CD4-positive, alpha-beta T cell treated with Interleukin-2 at 100 ng/mL for 4 hours (primary cell): ENCODE measurements around the gene DRAP1.

Experiments
- DNase-seq: peaks from one replicate; pipeline ENCODE4 v3.0.0-alpha.2; 2020; ENCODE audit warnings: low spot score

The DRAP1 gene, protein sequence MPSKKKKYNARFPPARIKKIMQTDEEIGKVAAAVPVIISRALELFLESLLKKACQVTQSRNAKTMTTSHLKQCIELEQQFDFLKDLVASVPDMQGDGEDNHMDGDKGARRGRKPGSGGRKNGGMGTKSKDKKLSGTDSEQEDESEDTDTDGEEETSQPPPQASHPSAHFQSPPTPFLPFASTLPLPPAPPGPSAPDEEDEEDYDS

DNA sequence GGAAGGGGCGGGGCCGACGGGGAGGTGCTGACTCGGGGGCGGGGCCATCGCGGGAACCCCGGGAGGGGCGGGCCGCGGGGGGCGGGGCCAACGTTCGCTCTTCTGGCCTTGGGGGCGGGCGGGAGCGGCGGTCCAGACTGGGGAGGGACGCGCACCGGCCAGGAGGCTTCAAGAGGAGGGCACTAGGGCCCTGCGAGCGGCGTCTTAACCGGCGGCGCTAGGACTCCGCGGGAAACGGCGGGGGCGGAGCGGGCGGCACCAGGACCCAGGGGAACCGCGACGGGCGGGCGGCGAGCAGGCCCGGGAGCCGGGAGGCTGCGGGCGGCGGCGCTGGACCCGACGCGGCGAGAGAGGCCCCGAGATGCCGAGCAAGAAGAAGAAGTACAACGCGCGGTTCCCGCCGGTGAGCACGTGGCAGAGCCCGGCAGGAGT is at the start of gene DRAP1:
TSS of gene DRAP1 (plus strand) at position 286 of the 432 bp plus-strand sequence. CDS start at position 362, 76 bp downstream.
- peak; percentile 98 for DNase-seq

DNA sequence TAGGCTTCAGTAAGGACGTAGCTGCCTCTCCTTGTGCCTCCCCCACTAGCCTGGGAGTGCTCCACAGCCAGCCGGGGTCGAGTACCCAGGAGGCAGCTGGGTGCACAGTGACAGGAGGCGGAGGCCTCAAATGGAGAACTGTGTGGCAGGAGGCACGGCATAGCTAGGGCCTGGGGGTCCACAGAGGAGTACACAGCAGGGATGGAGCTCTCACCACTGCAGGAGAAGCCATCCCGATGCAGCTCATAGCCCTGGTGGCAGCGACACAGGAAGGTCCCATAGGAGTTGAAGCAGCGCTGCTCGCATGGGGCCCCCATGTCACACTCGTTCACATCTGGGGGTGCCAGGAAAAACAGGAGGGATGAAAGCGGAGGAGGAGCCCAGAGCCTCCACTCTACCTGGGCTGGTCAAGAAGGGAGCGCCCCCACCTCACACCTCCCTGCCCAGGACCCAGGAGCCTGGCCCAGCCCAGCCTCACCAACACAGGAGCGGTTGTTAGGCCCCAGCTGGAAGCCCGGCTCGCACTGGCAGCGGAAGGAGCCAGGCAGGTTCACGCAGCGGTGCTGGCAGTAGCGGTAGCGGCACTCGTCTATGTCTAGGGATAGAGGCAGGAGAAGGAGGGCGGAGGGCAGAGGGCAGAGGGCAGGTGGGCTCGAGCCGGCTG is 49.5 kb upstream of the DRAP1 start:
- no peak for DNase-seq

DNA sequence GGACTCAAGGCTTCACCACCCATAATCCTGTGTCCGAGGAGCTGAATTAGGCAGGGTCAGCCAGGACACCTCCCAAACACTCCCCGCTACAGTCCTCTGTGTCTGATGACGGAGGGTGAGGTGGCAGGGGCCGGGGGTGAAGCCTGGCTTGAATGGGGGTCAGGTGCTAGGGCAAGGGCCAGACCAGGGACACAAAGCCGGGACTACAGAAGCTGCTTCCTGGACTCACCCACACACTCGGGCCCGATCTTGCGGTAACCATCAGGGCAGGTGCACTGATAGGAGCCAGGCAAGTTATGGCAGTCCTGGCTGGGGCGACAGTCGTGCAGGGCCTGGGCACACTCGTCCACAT is 48.9 kb upstream of the DRAP1 start:
- no peak for DNase-seq

DNA sequence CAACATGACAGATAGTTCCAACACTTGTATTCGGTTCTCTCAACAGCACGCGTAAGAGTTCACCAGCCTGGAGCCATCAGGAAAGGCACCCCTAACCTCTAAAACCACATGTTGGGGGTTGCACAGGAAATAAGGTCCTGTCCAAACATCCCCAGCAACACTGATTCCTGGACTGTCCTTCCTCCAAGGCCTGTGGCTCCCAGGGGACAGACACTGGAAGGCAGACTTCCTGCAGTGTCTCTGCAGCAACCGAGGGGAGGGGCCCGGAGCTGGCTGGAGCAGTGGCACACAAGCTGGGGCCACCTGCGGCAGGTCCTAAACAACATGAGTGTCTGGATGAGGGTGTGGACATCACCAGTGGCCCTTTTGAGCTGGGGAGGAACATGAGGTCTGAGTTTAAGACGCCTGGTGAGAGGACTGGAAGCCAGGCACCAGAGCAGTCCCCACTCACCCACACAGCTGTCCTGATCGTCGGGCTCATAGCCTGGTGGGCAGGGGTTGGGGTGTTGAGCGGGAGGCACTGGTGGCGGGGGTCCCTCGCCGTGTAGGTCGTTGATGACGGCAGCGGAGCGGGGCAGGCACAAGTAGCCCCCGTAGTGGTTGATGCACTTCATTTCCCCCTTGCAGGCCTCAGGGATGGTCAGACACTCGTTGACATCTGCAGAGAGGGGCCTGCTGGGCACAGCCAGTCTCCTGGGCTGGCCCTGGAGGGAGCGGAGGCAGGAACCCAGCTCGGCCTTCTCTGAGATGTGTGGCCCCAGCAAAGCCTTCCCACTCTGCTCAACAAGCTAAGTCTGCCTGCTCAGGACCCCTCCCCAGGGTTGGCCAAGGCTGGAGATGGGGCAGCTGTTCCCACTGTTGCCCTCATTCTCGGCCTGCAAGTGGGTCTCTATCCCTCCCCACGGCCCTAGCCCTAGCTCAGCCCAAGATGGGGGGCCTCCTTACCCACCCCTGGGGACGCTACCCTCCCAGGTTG is 48.2 kb upstream of the DRAP1 start:
- DNase-seq: no peak

DNA sequence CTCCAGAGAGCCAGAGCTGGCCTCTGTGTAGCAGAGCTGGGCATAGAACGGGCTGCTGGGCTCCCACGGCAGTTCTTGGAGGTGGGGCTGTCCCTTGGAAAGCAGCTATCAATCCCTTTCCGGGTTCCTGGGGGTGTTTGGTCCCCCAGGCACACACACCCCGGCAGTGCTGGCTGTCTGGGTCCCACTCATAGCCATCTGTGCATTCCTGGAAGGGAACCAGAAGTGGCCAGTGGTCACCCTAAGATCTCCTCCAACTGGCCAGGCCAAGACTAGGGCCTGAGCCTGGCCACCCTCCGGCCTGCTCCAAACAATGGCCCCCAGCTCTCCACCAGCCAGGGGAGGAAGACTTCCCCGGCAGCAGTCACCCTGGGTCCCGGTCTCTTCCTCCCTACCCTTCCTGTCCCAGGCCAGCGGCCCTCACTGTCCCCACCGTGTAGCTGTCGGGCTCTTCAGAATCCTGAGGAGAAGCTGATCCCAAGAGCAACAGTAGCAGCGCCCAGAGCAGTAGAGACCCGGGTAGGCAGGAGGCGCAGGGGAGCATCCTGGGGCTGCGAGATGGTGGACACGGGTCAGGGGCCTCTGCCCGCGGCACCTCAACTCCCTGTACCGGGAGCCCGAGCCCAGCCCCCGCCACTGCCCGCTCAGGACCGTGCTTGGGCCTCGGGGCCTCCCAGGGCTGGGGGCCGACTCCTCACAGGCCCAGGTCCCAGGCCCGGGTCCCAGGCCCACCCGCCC is 47.2 kb upstream of the DRAP1 start:
- no peak for DNase-seq

DNA sequence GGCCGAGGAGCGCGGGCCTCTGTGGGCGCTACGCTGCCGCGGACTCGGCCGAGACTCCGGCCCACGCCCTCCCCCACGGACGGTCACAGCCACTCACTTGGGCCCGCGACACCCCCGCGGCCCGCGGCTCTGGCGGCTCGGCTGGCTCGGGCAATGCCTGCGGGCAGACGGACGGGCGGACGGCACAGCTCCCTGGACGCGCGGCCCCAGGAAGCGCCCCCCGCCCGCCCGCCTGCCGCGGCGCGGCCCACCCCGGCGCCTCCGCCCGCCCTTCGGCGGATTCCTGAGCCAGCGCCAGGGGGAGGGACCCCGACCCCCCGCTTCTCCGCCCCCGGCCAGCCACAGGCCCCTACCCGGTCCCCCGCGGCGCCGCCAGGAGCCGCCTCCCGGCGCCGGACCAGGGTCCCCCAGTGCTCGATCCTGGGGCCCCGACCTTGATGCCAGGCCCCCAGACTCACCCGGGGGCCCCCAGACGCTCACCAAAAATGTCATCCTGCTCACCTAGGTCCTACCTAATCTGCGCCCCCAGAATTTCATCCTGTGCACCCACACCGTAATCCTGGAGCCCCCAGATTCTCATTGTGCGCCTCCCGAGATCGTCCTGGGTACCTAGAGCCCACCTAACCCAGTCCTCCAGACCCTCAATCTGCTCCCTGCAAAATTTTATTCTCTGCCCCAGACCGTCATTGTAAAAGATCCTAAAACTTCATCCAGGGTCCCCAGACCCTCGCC is 46.5 kb upstream of the DRAP1 start, which contains the start of gene EFEMP2:
TSS of gene EFEMP2 (minus strand) at position 215 of the 732 bp plus-strand sequence. CDS start 446 bp downstream, outside the sequence.
- DNase-seq: no peak

DNA sequence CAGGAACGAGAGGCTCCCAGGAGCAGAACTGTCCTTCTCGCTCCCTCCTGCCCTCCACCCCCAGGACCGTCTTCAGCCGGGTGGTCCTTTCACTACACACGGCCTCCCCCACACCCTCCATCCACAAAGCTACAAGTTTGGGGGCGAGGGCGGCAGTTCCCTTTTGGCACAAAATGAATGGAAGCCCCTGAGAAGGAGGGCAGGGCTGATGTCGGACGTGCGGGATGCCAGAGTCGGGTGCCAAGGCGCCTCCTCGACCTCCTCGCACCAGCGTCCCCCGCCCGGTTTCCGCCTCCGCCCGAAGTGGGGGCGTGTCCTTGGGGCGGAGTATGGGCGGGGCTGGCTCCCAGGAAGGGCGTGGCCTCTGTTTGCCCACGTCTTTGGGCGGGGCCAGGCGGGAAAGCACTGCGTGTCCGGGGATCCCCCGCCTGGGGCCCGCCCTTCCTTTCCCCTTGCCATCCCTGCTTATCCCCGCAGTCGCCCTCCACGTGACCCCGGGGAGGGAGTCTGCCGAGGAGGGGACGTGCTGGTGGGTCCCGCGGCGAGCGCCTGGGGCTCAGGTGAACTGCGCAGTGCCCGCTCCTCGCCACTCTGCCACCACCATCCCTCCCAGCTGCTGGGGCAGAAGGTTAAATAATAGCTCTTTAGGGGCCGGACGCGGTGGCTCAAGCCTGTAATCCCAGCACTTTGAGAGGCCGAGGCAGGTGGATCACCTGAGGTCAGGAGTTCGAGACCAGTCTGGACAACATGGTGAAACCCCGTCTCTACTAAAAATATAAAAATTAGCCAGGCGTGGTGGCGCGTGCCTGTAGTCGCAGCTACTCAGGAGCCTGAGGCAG is 45.7 kb upstream of the DRAP1 start:
- DNase-seq: peak; percentile 95

DNA sequence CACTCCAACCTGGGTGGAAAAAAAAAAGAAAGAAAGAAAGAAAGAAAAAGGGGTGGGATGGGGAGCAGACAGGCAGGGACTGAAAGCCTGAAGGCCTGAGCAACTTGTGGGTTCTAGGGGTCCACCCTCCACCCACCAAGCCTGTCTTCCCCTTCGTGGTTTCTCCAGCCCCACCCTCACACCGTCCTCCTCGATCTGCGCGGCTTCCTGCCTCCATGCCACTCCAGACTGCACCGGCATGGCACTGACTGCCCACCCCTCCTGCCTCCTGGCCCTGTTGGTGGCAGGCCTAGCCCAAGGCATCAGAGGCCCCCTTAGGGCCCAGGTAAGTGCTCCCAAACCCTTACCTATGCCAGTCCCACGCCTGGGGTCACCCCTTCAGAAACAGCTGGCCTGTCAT is 39.6 kb upstream of the DRAP1 start, which contains the start of gene CTSW:
TSS of gene CTSW (plus strand) at position 221 of the 400 bp plus-strand sequence. CDS start at position 239, 18 bp downstream.
- peak; percentile 54 for DNase-seq

DNA sequence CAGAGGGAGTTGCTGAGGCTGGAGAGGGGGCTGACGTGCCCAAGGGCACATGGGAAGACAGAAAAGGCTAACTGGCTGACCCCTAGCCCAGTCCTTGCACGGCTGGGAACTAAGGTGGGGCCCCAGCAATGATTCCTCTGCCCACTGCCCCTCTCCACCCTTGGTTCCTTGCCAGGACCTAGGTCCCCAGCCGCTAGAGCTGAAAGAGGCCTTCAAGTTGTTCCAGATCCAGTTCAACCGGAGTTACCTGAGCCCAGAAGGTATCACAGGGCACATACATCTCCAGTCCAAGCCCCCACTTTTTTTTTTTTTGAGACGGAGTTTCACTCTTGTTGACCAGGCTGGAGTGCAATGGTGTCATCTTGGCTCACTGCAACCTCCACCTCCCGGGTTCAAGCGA is 39.2 kb upstream of the DRAP1 start:
- DNase-seq: no peak

DNA sequence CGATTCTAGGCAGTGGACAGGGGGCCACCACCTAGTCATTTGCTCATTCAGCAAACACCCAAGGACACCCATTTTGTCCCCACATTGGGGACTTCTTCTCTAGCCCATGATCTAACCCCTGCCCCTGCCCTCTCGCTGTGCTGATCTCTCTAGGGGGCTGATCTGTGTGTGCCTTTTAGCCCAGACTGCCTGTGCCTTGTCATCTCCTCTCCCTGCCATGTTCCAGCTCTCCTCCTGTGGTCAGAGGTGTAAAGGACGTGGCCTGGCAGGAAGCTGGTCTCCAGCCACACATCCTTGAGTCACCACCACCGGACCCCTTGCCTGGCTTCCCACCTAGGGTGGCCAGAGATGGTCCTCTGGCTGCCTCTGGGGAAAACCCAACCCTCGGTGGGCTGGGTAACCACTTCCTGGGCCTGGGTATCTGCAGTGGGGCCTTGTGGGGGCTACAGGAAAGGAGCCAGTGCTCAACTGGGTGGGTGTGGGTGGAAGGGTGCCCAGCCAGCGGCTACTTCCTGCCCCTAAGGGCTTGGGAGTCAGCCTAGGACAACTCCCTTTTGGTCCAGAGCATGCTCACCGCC is 38.3 kb upstream of the DRAP1 start:
- DNase-seq: no peak

DNA sequence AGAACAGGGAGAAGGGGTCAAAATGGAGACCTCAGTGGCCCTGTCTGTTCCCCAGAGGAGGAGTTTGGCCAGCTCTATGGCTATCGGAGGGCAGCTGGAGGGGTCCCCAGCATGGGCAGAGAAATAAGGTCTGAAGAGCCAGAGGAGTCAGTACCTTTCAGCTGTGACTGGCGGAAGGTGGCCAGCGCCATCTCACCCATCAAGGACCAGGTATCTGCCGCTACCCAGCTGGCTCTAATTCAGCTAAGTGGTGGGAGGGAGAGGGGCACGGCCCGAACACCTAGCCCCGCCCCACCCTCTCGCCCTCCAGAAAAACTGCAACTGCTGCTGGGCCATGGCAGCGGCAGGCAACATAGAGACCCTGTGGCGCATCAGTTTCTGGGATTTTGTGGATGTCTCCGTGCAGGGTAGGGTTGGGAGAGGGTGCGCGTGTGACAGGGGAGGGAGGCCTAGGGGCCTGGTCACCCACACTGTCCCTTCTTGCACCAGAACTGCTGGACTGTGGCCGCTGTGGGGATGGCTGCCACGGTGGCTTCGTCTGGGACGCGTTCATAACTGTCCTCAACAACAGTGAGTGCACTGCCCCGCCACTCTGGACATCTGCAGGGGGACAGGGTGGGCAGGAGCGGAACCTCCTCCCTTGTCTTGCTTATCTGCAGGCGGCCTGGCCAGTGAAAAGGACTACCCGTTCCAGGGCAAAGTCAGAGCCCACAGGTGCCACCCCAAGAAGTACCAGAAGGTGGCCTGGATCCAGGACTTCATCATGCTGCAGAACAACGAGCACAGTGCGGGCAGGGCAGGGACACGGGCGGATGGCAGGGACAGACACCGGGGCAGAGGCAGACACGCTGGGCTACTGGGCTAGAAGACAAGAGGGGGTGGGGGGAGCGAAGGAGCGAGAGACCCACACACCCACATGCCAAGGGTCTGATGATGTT is 36.8 kb upstream of the DRAP1 start:
- no peak for DNase-seq

DNA sequence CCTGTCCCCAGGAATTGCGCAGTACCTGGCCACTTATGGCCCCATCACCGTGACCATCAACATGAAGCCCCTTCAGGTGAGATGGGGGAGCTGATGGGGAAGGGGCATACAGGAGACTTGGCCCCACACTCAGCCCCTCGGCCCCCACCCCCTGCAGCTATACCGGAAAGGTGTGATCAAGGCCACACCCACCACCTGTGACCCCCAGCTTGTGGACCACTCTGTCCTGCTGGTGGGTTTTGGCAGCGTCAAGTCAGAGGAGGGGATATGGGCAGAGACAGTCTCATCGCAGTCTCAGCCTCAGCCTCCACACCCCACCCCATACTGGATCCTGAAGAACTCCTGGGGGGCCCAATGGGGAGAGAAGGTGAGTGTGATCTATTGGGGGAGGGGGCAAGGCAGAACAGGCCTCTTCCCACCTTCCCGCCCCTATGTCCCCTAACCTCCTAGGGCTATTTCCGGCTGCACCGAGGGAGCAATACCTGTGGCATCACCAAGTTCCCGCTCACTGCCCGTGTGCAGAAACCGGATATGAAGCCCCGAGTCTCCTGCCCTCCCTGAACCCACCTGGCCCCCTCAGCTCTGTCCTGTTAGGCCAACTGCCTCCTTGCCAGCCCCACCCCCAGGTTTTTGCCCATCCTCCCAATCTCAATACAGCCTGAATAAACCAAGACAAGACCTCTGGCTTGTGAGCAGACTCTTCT is 36.0 kb upstream of the DRAP1 start:
- DNase-seq: no peak

DNA sequence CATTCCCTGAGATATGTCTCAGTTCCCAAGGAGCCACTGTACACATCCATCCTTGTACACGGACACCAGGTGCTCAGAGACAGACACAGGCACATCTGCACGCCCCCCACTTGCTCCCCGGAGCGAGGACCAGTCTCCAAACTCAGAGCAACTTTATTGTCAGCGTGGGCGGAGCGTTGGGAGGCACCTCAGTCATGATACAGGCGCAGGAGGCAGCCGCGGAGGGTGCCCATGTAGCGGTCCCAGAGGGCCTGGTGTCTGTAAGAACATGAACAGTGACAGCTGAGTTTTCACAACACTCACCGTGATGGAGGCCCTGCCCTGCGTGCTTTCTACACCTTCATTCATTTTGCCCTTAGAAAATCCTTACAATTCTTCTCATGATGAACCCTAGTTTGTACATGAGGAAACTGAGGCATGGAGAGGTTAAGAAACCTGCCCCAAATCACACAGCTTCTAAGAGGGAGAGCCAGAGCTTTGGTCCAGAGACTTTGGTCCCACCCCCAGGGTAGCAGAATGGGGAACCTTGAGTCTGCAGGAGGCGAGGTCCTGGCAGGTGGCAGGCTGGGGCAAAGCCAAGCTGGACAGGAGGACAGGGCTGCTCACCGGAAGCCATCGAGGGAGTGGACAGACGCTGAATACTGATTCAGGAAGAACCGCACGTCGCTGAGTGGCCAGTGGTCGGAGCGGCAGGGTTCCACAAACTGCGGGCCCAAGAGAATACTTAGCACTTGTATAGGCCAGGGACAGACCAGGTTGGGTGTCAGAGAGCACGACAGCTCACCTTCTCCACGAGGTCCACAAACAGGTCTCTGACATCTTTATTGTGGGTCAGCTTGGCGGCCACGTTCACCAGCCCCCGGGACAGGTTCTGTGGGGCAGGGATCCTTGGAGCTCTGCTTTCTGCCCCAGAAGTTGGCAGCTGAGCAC is 35.2 kb upstream of the DRAP1 start:
- DNase-seq: no peak

DNA sequence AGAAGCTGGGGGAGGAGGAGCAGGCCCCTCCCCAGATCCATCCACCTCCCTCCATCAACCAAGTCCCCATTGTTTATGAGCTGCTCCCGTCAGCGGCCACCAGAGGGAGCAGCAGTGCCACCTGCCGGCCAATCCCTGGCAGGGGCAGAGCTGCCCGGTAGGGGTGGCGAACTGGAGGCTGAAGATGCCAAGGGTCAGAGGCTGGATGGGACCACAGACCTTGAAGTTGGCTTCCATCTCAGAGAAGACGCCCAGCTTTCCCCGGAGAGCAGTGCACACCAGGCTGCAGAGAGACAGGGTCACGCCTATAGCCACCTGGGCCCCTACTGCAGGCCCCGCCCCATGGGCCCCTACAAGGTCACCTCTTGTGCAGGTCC is 34.5 kb upstream of the DRAP1 start:
- DNase-seq: peak; percentile 86

DNA sequence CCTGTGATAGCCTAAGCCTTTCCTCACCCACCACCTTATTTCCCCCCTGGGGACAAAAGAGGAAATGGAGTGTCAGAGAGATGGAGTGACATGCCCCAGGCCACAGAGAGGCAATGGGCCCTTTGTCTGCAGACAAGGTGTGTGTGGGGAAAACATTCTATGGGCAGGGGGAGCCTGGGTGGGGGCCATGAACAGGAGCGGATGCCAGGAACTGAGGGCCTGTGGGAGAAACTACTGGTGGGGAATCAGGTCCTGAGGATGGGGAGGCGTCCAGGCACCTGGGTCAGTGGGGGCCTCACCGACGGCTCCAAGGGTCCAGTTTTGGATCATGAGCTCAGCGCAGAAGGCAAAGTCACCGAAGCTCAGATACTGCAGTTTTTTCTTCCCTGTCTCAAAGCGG is 34.0 kb upstream of the DRAP1 start:
- DNase-seq: no peak

DNA sequence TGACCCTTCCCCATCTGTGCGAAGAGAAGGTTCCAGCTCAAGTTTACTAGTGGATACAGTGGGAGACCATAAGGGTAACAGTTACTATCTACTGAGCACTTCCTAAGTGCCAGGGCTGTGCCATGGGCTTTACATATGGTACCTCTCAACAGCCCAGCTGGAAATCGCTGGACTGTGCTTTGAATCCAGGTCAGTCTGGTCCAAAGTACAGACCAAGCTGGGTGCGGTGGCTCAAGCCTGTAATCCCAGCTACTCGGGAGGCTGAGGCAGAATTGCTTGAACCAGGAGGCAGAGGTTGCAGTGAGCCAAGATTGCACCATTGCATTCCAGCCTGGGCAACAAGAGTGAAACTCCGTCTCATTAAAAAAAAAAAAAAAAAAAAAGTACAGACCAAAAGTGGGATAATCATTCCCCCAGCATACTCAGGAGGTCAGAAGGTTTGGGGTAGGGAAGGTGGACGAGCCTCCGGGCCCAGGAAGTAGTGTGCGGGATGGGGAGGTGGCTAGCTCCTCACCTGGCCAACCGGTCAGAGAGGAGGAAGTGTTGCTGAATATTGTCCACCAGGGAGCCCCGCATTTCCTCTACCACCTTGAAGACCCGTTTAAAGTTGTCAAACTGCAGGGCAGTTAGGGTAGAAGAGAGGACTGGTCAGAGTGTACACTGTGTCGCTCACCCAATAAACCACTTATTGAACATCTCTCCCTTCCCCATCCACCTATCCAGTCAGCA is 33.3 kb upstream of the DRAP1 start:
- DNase-seq: no peak
